Measurements from ENCODE around the gene DCHS2.
A peak's percentile ranks its signal among the peaks of the same experiment; 100 is the strongest.

The DCHS2 gene, protein sequence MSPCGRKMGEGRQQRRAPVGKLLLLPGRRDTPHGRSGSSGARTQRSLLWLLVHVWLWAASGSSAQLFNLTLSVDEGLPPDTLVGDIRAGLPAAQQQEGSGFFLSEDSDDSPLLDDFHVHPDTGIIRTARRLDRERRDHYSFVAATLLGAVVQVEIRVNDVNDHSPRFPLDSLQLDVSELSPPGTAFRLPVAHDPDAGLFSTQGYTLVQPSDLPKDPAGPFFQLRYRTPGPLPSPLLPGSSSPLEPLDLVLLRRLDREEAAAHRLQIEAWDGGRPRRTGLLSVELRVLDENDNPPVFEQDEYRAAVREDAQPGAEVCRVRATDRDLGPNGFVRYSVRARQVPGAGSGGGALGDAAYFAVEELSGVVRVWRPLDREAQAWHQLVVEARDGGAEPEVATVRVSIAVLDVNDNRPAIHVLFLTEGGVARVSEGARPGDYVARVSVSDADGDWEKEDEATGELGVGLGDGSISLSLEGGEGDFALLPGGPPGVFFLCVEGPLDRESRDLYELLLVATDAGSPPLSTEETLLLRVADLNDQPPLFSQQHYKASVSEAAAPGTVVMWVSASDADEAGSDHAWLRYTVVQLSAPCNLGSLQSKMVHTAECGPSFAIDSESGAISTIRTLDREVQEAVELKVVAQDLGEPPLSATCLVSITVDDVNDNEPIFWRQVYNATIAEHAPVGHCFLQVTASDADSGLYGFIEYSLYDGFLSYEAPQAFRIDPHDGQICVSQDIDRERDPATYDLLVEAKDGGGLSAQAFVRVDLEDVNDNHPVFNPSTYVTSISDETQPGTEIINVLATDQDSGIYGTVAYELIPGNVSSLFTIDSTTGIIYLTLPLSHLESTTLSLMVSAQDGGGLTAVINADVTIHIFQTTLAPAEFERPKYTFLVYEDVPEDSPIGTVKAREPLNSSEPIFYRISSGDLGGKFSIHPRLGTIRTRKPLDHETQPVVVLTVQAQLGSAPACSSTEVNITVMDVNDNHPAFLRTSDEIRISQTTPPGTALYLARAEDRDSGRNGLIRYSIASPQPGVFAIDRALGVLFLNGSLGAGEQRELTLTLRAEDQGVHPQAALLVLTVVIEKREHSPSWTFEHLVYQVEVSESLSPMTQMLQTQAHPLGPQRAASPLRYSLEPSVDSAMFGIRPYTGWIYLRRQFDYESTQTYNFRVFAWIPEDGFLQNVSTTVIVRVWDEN (N-terminal part only)

DNA sequence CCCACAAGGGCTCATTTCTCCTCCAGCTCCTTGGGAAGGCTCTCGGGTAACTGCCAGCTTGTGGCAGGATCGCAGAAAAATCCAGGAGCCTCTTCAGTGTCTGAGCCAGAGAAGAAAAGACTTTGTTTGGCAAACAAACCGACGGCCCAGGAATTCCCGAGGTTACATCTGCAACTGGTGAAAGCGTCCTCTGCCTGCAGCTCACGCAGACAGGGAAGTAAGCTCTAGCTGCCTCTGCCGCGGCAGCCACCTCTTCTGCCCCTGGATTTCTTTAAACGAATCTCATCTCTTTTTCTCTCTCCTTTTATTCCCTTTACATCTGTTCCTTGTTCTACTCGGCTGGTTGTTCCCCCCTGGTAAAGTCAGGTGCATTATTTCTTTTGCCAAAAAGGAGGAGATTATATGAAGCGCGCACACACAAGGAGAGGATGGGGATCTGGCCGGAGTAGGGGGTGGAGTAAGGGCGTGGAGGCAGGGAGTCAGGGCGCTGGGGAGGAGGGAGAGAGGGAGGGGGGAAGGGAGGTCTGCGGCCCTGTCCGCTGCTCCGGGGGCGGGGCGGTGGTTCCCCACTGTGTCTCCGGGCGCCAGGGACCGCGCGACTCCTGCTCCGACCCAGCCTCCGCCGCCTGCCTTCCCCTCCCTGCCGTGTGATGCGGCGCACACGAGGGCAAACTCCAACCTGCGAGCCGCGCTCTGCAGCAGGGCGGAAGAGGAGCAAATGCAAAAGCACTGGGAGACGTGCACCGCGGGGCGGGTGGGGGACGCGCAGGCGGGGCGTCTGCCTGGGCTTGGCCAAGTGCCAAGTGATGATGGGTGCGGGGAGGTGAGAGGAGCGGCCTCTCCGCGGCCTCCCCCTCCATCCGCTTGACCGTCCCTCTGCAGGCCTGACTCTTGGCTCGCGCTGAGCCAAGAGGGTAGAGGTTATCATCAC, at the start of gene DCHS2:
Gene DCHS2, minus strand, starts transcription at position 459 of the 931 bp plus-strand sequence. Its CDS starts 444 bp downstream, at position 15.
- DNase-seq (ENCODE audit: low spot score) = peak; percentile 14

DNA sequence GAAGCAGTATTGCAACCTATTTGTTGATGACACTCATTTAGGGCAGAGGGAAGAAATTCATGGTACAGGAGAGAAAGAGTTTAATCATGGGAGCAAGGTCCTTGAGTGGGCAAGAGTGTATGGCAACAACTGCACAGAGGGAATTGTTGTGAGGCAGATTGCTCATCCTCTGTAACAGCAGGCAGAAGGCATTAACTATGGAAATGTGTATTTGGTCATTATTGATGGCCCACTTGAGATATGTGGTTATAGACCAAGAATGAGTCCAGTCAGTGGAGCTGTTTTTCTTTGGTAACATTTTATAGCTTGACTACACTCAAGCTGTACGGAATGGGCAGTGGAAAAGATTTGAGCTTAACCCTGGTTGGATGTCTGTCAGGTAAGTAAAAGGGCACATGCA, 42.7 kb upstream of the DCHS2 start:
- DNase-seq (ENCODE audit: low spot score) = no peak

DNA sequence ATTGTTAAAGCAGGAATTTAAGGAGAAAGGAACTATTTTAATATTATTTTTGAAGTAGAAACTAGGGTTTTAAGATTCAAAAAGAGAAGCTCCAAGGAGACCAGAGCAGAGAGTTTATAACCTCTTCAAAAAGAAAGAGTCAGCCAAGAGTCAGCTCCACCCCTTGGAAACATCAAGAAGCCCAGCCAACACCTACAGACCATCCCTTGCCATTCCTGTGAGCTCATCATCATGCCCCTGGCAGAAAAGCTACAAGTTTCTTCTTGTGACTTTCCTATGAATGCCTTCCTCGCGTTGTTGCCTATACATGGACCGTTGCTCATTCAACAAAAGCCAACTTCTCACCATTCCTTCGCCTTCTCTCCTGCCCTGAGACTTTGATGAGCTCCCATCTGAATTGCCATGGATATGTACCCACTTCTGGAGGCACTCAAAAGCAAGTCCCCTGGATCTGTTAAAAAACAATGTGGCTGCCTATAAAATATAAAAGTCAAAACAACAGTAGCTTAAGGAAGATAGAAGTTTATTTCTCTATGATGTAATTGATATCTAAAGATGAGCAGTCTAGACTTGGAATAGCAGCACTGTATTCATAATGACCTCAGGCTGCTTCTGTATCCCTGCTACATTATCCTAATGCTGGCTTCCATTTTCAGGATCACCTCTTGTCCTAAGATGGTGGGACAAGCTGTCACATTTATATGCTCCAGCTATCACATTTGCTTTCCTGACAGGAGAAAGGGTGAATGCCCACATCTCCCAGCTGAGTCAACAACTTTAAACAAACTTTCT, 38.3 kb upstream of the DCHS2 start:
- no peak for DNase-seq (ENCODE audit: low spot score)

DNA sequence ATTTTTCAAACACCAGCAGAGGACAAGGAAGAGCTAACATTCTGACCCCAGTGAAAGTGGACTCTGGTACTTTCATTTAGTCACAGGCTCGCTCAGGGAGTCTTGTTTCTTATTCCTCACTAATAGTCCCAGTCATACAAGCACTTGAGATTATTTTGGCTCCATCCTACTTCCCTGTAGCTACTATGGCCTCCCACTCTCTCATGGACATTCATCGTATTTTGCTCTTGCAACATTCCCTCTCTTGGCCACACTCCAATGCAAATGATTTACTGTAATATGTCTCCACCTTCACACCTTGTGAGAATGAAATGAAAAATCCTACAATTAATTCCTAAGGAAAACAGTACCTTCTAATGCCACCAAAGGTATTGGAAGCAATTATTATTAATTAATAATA, 37.3 kb upstream of the DCHS2 start:
- DNase-seq (ENCODE audit: low spot score) = no peak

DNA sequence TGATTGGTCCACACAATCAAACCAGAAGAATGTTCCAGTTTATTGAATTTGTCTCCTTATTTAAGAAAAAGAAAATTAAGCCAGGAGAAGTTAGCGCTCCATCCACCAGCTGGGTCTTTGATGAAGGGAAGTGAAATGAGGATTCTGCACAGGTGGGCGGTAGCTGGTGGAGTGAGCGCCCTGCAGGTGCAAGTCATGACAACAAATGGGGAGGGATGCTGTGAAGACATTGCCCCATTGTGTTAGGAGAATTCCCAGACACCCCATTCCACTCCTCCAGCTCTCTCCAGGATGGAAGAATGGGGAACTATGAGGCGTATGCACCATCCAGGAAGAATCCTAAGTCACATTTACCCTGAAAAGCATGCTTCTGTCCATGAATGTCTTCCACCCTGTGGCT, 35.7 kb upstream of the DCHS2 start:
- DNase-seq (ENCODE audit: low spot score) = no peak

DNA sequence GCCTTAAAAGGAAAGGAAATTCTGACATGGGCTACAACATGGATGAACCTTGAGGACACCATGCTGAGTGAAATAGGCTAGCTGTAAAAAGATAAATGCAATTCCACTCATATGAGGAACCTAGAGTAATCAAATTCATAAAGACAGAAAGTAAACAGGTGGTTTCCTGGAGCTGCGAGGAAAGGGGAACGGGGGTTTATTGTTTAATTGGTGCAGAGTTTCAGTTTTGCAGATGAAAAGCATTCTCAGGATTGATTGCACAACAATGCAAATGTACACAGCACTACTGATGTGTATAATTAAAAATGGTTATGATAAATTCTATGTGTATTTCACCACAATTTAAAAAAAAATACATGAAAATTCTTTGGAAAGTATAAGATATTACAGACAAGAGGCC, 34.6 kb upstream of the DCHS2 start:
- DNase-seq (ENCODE audit: low spot score) = no peak

DNA sequence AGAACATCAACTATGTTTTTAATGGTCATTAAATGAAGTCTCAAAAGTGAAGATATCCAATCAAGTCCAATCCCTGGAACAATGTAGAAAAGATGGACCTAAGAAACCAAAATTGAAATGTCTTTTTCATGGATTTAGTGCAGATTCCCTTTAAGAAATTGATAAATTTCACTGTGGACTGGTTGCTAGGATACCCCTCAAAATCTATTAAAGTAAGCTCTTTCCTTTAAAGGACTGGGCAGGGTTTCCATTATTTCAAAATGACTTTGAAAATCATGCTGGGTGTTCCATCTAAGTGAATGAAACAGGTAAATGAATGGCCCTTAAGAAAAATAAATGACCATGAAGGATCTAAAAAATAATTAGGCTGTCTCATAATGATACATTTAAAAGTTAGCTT, 30.0 kb upstream of the DCHS2 start:
- DNase-seq (ENCODE audit: low spot score) = no peak

DNA sequence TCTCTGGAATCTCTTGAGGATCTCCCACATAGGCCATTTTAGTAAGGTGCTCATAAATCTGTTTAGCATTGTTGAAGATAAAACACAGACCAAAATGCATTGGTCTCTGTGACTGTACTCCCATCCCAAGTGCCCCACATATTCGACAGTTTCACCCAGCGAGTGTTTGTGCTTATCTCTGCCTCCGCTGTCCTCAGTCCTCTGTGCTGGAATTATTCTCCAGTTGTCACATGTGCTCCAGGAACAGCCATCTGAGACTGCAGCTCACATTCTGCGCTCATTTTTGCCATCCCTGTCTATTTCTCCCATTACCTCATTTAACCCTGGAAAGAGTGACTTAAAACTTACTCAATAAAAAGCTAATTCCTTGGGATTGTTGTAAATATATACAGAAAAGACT, 27.6 kb upstream of the DCHS2 start:
- DNase-seq (ENCODE audit: low spot score) = no peak

DNA sequence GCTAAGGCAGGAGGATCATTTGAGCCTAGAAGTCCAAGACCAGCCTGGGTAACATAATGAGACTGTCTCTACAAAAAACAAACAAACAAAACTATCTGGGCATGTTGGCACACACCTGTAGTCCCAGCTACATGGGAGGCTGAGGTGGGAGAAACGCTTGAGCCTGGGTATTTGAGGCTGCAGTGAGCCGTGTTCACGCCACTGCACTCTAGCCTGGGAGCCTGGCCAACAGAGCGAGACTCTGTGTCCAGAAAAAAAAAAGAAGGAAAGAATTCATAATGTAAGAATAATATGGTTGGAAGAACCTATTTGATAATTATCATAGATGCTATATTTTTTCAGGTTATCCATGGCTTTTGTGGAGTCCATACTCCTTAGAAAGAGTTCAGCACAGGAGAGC, 26.0 kb upstream of the DCHS2 start:
- DNase-seq (ENCODE audit: low spot score) = no peak

DNA sequence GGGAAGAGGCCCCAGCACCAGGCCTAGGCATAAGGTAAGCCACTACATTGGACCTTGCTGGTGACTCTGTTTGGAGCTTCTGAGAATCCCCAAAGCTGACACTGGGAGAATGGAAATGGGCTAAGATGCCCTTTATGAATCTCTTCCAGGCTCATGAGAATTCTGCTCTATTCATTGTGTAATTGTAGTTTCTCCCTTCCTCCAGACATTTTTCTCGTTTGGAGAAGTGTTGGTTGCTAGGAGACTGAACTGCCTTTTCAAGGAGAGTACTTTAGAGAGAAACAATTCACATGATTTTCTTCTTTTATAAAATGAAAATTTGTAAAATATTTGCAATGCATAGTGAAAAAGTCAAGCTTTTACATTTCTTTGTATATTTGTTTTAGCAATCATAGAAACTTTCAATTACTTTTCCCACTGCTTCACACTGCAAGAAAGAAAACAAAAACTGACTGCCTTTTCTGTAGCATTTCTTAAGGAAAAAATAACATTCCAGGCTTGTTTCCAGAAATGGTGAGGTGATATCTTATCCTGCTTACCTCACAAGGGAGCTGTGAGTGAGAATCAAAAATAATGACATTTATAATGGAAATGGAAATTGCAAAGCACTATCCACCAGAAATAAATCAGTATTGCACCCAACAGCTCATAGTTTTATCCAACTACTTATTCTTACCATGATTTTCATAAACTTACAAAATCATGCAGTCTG, 24.9 kb upstream of the DCHS2 start:
- no peak for DNase-seq (ENCODE audit: low spot score)

DNA sequence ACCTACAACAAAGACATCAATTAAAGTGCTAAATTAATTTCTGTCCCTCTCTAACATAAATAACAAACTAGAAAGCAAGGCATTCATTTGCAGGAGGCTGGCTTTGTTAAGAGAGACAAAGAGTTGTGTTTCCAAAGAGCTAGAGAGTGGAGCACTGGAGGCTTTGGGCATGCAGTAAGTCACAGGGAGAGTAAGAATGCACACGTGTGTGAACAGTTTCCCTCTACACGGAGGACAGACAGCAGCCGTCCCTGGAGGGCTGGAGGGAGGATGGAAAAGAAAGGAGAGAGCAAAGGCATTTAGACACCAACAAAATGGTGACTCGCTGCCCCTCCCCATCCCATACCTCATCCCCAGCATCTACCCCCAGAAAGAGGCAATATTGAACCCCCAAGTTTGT, 20.4 kb upstream of the DCHS2 start:
- no peak for DNase-seq (ENCODE audit: low spot score)

DNA sequence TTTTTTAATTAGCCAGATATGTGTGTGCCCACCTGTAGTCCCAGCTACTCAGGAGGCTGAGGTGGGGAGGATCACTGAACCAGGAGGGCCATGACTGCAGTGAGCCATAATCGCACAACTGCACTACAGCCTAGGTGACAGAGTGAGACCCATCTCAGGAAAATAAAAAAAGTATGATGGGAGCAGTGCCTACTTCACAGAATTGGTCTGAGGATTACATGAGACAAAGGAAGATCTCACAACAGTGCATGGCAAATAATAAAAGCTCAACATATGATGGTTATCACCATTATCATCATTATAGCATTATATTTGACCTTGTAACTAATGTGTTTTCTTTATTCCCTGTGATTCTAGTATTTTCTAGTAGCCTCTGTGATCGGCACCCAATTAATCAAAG, 19.9 kb upstream of the DCHS2 start:
- no peak for DNase-seq (ENCODE audit: low spot score)

DNA sequence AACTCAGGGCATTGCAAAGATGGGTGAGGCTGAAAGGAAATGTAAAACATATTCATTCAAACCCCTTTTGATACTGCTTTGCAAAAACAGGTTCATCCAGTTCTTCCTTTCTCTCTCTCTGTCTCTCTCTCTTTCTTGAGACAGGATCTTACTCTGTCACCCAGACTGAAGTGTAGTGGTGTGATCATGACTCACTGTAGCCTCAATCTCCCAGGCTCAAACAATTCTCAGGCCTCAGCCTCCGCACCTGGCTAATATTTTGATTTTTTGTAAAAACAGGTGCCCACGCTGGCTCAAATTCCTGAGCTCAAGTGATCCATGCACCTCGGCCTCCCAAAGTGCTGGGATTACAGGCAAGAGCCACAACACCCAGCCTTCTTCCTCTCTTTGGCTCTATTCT, 15.6 kb upstream of the DCHS2 start:
- no peak for DNase-seq (ENCODE audit: low spot score)

DNA sequence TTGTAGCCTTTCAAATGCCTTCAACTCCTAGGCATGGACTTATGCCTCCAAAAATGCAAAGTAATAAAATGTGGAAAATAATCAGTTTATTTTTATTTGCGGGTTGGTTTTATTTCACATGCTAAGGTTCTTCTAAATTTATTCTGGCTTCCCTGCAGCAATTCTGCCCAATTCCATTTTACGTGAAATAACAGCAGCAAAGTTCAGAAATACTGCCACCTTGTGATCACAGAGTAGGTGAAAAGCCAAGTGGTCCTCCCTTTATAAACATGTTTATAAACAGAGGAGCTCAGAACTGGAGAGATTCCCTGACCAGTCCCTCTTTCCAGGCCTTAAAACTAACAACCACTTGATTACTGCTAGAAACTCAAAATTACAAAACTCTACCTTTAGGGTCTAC, 14.7 kb upstream of the DCHS2 start:
- DNase-seq (ENCODE audit: low spot score) = no peak

DNA sequence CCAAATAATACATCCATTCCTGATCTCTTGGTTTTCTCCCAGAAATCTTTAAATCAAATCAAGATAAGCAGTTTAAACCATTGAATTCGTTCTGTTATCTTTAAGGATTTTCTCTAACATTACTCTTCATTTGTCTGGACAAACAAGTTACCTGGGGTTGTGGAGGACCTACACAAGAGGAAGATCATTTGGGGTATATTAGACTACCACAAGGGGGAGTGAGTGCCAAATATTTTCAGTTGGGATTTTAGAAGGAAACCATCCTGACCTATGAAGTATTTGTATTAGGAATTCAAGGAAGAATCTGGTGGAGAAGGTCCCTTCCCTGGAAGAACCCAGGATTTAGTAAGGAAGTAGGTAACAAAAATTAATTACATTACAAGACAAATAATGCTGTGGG, 12.0 kb upstream of the DCHS2 start:
- DNase-seq (ENCODE audit: low spot score) = no peak

DNA sequence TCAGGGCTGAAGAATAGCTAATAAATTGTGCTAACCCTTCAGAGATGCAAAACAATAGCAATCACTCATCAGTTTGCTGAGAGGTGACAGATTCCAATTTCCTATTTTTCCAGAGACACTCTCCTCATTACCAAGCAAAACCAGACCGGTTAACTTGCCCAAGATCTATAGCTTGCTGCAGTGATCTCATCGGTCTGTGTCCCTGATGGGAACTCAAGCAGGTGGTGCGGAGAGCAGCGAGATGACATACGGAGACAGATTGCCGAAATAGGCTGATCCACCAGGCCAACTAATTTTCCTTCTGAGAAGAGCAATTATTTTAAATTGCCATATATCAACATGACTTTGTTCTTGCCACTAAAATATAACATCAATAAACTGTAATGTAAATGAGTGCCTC, 10.5 kb upstream of the DCHS2 start:
- no peak for DNase-seq (ENCODE audit: low spot score)

DNA sequence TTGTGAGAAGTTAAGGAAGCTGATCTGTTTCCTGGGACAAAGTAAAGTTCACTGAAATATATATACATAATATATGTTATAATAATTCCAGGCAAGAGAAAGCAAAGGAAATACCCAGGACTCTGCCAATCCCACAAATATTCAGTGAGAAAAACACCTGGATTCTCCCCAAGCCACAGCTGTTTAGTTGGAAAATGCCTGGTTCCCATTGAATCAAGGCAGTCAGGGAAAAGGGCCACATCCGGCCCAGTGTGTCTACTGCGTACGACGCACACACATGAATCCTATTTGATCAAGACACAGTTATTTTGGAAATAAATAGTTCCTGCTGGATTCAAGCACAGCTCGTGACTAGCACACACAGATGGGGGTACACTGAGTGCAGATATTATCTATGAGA, 6.3 kb upstream of the DCHS2 start:
- DNase-seq (ENCODE audit: low spot score) = no peak

DNA sequence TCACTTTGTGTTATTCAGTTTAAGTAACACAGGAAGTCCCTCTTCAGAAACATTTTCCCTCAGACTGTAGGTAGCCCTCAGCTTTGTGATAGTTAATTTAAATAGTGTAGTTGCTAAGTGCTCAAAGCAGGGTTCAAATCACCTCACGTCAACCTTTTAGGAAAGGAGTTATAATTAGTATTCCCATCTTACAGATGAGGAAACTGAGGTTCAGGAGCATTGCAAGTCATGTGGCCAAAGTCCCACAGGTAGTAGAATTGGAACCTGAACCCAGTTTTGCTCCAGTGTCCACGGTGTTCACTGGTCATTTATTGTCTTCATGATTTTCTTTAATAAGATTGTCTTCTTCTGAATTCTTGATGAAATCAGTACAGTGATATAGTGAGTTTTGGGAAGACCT, 4.3 kb upstream of the DCHS2 start:
- no peak for DNase-seq (ENCODE audit: low spot score)

DNA sequence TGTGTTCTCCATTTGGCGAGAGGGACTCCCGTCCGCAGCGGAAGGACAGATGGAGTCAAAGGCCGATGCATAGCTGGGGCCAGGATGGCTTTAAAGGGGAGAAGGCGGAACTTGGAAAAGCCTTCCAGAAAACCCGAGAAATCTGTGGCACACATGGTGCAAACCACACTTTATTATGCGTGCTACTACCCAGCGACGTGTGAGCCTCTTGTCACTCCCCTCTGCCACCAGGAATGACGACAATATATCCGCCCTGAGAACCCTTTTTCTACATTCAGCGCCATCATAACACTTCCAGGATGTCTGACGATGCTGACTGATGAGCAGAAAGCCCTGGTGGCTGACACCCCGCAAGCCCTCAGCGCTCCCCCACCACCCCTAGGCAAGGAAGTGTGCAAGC, 689 bp upstream of the DCHS2 start:
- DNase-seq (ENCODE audit: low spot score) = no peak
